ENCODE measurements around the gene GRIN3A. TPM values are rescaled to one million over a fixed set of nuclear protein-coding genes. Genes with fewer than 3 reads are reported as not detected.

The GRIN3A gene
- total and polyA plus RNA-seq, 2 of the 4 experiments (the other 2 are of a cell fraction), result not detected

DNA sequence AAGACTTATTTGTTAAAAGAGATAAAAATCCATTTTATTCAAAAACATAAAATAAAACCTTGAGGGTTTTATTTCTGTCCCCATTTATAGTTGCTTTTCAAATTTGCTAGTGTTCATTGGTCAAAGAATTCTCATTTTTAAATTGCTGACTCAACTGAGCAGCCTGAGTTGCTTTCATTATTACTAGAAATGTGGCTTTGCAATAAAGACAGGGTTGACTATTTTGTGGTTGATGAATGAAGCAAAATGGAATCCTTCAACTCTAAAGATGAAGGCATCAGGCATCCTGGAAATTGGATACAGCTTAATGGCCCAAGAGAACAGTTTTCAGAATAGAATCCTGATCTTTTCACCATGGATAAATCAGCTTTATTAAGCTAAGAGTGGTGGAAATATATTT is 119.7 kb downstream of the GRIN3A start:
- Histone ChIP-seq H2BK5ac (ENCODE audit: low read depth, low read length, poor library complexity, severe bottlenecking) (no peak overlapping the region), H4K5ac (ENCODE audit: low read depth, low read length) (no peak overlapping the region), H3K27ac (ENCODE audit: insufficient read depth, low read length) (no peak overlapping the region), H3K9ac (ENCODE audit: low read depth, low read length) (no peak overlapping the region), H2AK9ac (replicated peaks; ENCODE audit: low read depth, low read length, poor library complexity) (no peak overlapping the region), H2AK5ac (ENCODE audit: low read depth, low read length) (no peak overlapping the region), H3K56ac (ENCODE audit: extremely low read depth, insufficient read depth, low read length) (no peak overlapping the region), H2BK120ac (ENCODE audit: low read depth, low read length) (no peak overlapping the region), H3K14ac (replicated peaks; ENCODE audit: low read depth, low read length) (no peak overlapping the region), H3K4me3 (ENCODE audit: insufficient read depth, low read depth, low read length) (no peak overlapping the region), H3K4ac (ENCODE audit: low read depth, low read length) (no peak overlapping the region), H3K4me1 (ENCODE audit: control insufficient read depth, insufficient read depth, low read length) (no peaks in the 10 kb centered on the region), H3K9me1 (ENCODE audit: insufficient read depth, low read length) (no peaks in the 10 kb centered on the region), H3K23ac (ENCODE audit: low read depth, low read length) (no peak overlapping the region), H3K18ac (ENCODE audit: low read depth, low read length) (no peak overlapping the region), H3K4me2 (ENCODE audit: low read depth, low read length) (no peak overlapping the region), H2BK20ac (ENCODE audit: low read depth, low read length) (no peak overlapping the region), H3K79me1 (ENCODE audit: low read depth in 1 of 2, low read length in 2 of 2) (no peaks in the 10 kb centered on the region), H3K36me3 (ENCODE audit: control insufficient read depth, insufficient read depth, low read length) (no peaks in the 10 kb centered on the region), H4K91ac (ENCODE audit: insufficient read depth, low read depth, low read length) (no peak overlapping the region), H4K20me1 (ENCODE audit: insufficient read depth, low read length) (no peaks in the 10 kb centered on the region), H3K27me3 (ENCODE audit: control insufficient read depth, insufficient read depth, low read length) (no peaks in the 10 kb centered on the region), H2AFZ (replicated peaks; ENCODE audit: low read length, poor library complexity) (no peak overlapping the region), H3K9me3 (ENCODE audit: control insufficient read depth, insufficient read depth, low read length) (no peaks in the 10 kb centered on the region), H4K8ac (ENCODE audit: low read depth in 2 of 2, low read length in 2 of 2) (no peak overlapping the region), H2BK15ac (ENCODE audit: low read depth, low read length) (no peak overlapping the region)
- dilution Hi-C loops (cut with HindIII; ENCODE audit: low sequenced_read_pairs, unreplicated experiment) (no loop called here), intact Hi-C loops (cut with micrococcal nuclease) (no loop called here), in situ Hi-C loops (cut with MboI; ENCODE audit: low sequenced_read_pairs) (no loop called here)
- DNase-seq (no peak), ATAC-seq (ENCODE audit: low read depth) (no peak)
- 0 out of 2 replicates have a peak, but pooled peaks have one; percentile 4 for TF ChIP-seq MAFK (IDR thresholded peaks at IDR 0.05; ENCODE audit: low read depth, low read length)
- no peak for TF ChIP-seq MXI1 (IDR thresholded peaks at IDR 0.05; ENCODE audit: borderline replicate concordance, low read depth, low read length)
- ChIA-PET POLR2A (ENCODE audit: unreplicated experiment) (no interaction called here), CTCF (interaction anchor here (0.6 kb wide), 1 partner anchor 394 kb away, joined by 3 read pairs; no protein-coding TSS in a partner anchor)
- no TSS peak for BruUV-seq (replicated peaks)
